Measurements from ENCODE around the gene HK3.

The HK3 gene

GRCh38 chr5:176868731-176869130 is 30.4 kb downstream of the HK3 start:
- DNase-seq (ENCODE audit: low read depth) = no peak

- DNase-seq (ENCODE audit: low read depth) = no peak
Measured at GRCh38 chr5:176868126-176868525, 31.0 kb downstream of the HK3 start.

GRCh38 chr5:176866707-176867310 is 32.3 kb downstream of the HK3 start:
- no peak for DNase-seq (ENCODE audit: low read depth)

GRCh38 chr5:176865964-176866363 is 33.2 kb downstream of the HK3 start:
- no peak for DNase-seq (ENCODE audit: low read depth)

- no peak for DNase-seq (ENCODE audit: low read depth)
Measured at GRCh38 chr5:176864755-176865154, 34.4 kb downstream of the HK3 start.

GRCh38 chr5:176863765-176864098 is 35.4 kb downstream of the HK3 start:
- DNase-seq (ENCODE audit: low read depth) = no peak

GRCh38 chr5:176863041-176863764 is 35.9 kb downstream of the HK3 start:
- DNase-seq (ENCODE audit: low read depth) = no peak

- no peak for DNase-seq (ENCODE audit: low read depth)
Measured at GRCh38 chr5:176862330-176862995, 36.7 kb downstream of the HK3 start.

- DNase-seq (ENCODE audit: low read depth) = no peak
Measured at GRCh38 chr5:176861276-176861675, 37.9 kb downstream of the HK3 start.

GRCh38 chr5:176860381-176860780 is 38.8 kb downstream of the HK3 start:
- no peak for DNase-seq (ENCODE audit: low read depth)

- DNase-seq (ENCODE audit: low read depth) = no peak
Measured at GRCh38 chr5:176859916-176860315, 39.2 kb downstream of the HK3 start.

GRCh38 chr5:176857894-176858273 is 41.3 kb downstream of the HK3 start:
- no peak for DNase-seq (ENCODE audit: low read depth)

GRCh38 chr5:176857216-176857893 is 41.8 kb downstream of the HK3 start:
- DNase-seq (ENCODE audit: low read depth) = no peak

- DNase-seq (ENCODE audit: low read depth) = no peak
Measured at GRCh38 chr5:176856746-176857145, 42.4 kb downstream of the HK3 start.

GRCh38 chr5:176855598-176855997 is 43.5 kb downstream of the HK3 start:
- DNase-seq (ENCODE audit: low read depth) = no peak

- DNase-seq (ENCODE audit: low read depth) = no peak
Measured at GRCh38 chr5:176854164-176854563, 45.0 kb downstream of the HK3 start.

- DNase-seq (ENCODE audit: low read depth) = no peak
Measured at GRCh38 chr5:176853151-176853778, 45.9 kb downstream of the HK3 start.

GRCh38 chr5:176851871-176852658 is 47.1 kb downstream of the HK3 start:
- DNase-seq (ENCODE audit: low read depth) = no peak

GRCh38 chr5:176851380-176851779 is 47.8 kb downstream of the HK3 start:
- DNase-seq (ENCODE audit: low read depth) = no peak

GRCh38 chr5:176850371-176851245 is 48.5 kb downstream of the HK3 start:
- DNase-seq (ENCODE audit: low read depth) = no peak

Measured in iris pigment epithelial cell (primary cell).